Measurements from ENCODE around the gene TTC27.

GRCh38 chr2:32683520-32684086, 55.8 kb downstream of the TTC27 start:
- TF ChIP-seq CTCF (IDR thresholded peaks at IDR 0.05) (no peak), EP300 (IDR thresholded peaks at IDR 0.05) (no peak), POLR2A (IDR thresholded peaks at IDR 0.05) (no peak)
